ENCODE data around the gene ERGIC3.
"Not testable (repeated sequence)": the region's sequence is repeated elsewhere in the genome, so short reads cannot be mapped to it uniquely, and the experiment has no call there.

ERGIC3 gene

DNA sequence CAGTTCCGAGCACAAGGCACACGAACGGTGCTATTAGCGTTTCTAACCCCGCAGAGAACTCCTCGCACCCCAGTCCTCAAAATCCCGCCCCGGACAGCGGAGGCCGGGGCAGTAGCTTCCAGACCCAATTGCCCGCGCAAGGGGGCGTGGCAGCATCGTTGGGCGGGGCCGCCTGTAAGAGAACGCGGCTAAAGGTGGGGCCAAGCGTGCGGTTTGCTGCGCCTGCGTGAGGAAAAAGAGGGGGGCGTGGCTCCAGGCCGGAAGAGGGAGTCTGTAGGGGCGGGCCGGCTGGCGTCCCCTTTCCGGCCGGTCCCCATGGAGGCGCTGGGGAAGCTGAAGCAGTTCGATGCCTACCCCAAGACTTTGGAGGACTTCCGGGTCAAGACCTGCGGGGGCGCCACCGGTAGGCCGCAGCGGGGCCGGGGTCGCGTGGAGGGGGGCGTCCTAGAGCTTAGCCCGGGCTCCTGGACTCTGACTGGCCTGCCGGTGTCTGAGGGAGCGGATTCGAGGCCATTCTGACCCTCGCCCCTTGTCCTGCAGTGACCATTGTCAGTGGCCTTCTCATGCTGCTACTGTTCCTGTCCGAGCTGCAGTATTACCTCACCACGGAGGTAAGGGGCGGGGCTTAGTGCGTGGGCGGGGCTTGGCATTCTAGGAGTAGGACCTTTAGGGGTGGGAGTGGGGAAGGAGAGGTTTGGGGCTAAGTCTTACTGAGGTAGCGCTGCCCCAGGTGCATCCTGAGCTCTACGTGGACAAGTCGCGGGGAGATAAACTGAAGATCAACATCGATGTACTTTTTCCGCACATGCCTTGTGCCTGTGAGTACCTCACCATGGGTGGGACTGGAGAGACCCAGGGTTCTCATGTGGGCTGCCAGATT, at the start of gene ERGIC3:
TSS of gene ERGIC3 (plus strand) at position 296 of the 880 bp plus-strand sequence. CDS start at position 316, 20 bp downstream.
- peak; percentile 94 for DNase-seq (ENCODE audit: low spot score)

GRCh38 chr20:35492352-35492751, 49.5 kb upstream of the ERGIC3 start:
- no peak for DNase-seq (ENCODE audit: low spot score)

- DNase-seq (ENCODE audit: low spot score) = no peak
Observed at GRCh38 chr20:35496481-35496880, 45.4 kb upstream of the ERGIC3 start.

DNA sequence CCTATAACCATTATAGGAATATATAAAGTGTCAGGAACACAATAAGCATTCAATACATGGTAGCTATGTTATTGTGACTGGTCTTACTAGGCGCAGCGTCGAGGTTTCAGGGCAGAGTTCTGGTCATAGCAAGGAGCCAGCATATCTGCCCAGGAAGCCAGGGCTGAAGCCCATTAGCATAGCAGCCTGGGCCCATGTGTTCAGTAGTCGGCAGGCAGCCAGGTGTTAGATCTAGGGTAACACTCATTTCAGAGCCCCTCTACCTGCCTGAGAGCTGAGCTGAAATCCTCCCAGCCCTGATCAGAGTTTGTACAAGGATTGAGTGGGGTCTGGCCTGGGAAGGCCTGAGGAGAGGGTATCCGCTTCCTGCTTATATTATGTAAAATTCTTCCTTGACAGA, 44.6 kb upstream of the ERGIC3 start:
- no peak for DNase-seq (ENCODE audit: low spot score)

DNA sequence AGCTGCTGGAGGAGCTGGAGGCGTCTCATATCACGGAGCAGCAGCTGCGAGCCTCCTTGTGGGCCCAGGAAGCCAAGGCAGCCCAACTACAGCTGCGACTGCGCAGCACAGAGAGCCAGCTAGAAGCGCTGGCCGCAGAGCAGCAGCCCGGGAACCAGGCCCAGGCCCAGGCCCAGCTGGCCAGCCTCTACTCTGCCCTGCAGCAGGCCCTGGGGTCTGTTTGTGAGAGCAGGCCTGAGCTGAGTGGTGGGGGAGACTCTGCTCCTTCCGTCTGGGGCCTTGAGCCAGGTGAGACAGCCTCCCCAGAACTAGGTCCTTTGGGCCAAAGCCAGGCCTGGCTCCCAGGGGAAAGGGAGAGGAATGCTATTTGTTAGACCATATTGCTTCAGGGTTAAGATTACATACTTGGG, 44.1 kb upstream of the ERGIC3 start:
- DNase-seq (ENCODE audit: low spot score) = no peak

- no peak for DNase-seq (ENCODE audit: low spot score)
Observed at GRCh38 chr20:35499271-35499670, 42.6 kb upstream of the ERGIC3 start.

- DNase-seq (ENCODE audit: low spot score) = no peak
Observed at GRCh38 chr20:35502352-35502751, 39.5 kb upstream of the ERGIC3 start.

GRCh38 chr20:35503281-35503680, 38.6 kb upstream of the ERGIC3 start:
- DNase-seq (ENCODE audit: low spot score) = no peak

- DNase-seq (ENCODE audit: low spot score) = no peak
Observed at GRCh38 chr20:35503841-35504561, 37.9 kb upstream of the ERGIC3 start.

DNA sequence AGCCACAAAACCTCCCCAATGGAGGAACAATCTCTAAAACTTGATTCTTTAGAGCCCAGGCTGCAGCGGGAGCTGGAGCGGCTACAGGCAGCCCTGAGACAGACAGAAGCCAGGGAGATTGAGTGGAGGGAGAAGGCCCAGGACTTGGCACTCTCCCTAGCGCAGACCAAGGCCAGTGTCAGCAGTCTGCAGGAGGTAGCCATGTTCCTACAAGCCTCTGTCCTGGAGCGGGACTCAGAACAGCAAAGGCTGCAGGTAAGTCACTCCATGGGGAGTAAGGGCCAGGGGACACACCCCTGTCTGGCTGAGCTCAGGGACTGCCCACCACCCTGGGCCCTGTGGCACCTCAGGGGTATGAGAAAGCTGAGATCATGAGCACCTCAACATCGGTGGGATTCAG, 37.1 kb upstream of the ERGIC3 start:
- no peak for DNase-seq (ENCODE audit: low spot score)

GRCh38 chr20:35506179-35506578, 35.7 kb upstream of the ERGIC3 start:
- DNase-seq (ENCODE audit: low spot score) = no peak

DNA sequence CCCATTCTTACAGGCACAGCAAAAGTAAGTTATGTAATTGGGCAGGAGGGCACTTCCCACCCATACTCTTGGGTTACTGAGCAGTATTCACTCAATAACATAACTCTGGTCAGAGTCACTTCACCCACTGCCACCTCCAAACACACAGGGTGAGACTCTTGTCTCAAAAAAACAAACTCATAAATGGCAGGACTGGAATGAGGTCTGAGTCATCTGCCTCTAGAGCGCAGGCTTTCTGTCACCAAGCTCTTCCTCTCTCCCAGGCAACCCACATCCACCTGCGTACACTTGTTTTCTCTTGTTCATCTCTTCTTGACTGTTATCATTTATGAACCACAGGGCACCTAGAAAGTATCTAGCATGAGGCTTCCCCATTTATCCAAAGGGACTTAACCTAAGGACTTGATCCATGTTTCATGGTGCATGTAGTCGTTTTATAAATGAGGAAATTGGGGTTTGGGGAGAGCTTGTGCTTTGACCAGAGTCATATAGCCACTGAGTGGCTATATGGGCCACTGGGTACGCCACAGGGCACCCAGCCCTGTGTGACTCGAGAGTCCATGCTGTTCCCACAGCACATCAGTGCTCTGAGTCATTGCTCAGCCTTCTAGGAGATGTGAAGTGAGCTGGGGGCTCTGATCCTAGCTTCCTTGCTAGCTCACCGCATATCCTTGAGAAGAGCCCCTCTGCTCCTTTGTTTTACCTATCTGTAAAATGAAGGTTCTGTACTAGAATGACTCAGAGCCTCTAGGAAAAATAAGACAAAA, 34.8 kb upstream of the ERGIC3 start:
- DNase-seq (ENCODE audit: low spot score) = no peak

DNA sequence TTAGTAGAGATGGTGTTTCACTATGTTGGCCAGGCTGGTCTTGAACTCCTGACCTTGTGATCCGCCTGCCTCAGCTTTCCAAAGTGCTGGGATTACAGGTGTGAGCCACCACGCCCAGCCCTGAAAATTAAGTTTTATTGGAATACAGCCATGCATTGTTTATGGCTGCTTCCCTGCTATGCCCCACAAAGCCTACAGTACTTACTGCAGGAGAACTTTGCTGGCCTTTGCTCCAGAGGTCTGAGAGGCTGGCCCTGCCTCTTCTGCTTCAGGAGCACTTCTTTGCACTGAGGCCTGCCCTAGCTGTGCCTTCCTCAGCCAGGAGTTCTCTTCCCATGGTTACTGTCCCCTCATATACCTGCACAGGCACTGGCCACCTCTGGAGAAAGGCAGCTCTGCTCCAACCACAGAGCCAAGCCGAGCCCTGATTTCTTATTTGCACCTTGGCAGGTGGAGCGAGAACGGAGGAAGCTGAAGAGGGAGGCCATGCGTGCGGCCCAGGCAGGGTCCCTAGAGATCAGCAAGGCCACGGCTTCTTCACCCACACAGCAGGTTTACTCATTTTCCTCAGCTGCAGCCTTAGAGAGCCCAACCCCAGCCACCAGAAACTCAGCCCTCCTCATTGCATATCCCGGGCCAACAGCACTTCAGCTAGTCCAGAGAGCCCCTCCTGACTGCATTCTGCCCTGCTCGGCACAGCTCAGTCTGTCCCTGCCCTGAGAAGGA, 33.2 kb upstream of the ERGIC3 start:
- no peak for DNase-seq (ENCODE audit: low spot score)

DNA sequence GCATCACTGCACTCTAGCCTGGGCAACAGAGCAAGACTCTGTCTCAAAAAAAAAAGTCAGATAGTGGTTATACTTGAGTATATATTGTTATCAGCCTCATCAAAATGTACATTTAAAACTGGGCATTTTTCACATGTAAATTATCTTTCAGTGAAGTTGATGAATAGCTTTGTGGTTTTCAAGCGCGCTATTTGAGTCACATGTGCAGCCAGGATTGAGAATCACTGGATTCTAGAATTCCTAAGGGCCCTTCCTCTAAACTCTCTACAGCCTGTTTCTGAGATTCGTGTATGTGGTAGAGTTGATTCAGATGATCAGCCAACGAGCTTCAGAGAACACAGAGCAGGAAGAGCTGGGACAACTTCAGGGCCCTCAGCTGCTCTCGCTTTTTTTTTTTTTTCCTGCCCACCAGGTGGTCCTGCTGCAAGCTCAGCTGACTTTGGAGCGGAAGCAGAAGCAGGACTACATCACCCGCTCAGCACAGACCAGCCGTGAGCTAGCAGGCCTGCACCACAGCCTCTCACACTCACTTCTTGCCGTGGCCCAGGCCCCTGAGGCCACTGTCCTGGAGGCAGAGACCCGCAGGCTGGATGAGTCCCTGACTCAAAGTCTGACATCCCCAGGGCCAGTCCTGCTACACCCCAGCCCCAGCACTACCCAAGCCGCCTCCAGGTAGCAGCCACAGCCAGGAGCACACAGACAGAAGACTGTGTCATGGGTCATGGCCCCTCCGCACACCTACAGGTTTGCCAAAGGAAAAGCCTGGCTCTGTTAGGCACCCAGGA, 30.7 kb upstream of the ERGIC3 start:
- DNase-seq (ENCODE audit: low spot score) = no peak

- peak; percentile 61 for DNase-seq (ENCODE audit: low spot score)
Observed at GRCh38 chr20:35511814-35512420, 30.0 kb upstream of the ERGIC3 start.

- DNase-seq (ENCODE audit: low spot score) = no peak
Observed at GRCh38 chr20:35514371-35514932, 27.4 kb upstream of the ERGIC3 start.

DNA sequence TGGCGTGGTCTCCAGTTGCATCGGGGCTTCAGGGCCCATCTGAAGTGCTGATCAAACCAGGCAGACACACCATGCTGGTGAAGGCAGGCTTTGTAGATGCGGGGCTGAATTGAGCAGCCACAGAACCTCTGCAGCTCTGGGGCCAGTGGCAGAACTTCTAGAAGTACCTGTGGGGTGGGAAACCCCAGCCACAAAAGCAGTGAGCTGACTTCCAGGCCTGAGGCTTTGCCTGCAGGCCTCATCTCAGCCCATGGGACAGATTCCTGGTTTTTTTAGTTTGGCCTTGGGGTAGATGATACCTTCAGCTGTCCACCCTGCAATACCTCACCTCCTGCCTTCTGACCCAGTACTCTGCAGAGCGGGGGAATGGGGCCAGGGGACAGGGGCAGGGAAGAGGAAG, 26.5 kb upstream of the ERGIC3 start:
- no peak for DNase-seq (ENCODE audit: low spot score)

DNA sequence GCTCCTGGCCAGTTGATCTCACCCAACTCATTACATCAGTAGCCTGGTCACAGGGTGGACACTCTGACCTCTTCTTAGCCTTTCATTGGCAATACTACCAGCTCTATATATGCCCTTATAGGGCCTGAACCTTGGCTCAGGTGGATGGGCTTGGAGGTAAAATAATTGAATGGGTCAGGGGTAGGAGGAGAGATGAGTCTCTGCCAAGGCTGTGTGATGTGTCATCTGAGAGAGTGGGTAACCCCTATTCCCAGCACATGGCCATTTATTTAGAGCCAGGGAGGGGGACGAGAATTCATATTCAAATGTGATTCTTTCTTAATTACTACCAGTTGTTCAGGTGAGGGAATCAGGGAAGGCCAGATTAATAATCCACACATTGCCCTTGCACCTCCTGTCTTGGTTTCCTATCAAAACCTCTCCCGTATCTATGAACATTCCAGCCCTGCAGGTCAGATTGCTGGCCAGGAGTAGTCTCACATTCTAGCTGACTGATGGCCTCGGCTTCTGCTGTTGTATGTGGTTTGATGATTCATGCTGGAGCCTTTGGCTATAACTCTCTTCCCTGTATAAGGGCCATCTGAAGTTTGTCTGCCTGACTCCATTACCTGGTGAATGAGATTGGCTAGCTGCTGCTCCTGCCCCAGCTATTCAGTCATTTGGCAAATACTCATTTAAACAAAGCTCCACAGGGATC, 25.8 kb upstream of the ERGIC3 start:
- no peak for DNase-seq (ENCODE audit: low spot score)

DNA sequence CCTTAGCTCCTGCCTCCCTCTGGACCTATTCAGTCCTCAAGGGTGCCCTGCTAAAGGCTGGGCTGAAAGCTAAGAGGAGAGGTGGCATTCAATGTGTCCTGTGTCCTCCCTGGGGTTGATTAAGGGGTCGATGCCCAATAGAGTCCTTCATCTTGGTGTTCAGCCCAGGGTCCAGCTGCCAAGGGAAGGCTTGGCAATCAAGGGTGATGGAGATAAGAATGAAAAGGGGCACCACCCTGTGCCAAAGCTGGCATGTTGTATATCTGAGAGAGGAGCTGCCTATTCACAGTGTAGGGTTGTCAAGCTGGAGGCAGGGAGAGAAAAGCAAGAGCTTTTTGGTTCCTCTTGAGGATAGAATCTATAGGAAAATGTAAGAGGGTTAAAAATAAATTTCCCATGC, 24.8 kb upstream of the ERGIC3 start:
- no peak for DNase-seq (ENCODE audit: low spot score)

DNA sequence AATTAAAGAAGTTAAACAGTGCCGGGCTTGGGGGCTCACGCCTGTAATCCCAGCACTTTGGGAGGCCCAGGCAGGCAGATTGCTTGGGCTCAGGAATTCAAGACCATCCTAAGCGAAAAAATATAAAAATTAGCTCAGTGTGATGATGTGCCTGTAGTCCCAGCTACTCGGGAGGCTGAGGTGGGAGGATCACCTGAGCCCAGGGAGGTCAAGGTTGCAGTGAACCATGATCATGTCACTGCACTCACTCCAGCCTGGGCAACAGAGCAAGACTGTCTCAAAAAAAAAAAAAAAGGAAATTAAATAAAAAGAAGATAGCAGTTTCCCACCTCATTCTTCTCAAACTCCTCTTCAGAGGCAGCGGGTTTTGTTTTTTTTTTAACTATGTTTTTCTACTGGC, 24.1 kb upstream of the ERGIC3 start:
- not testable (repeated sequence) for DNase-seq (ENCODE audit: low spot score)
